Ectodermal cell (in vitro differentiated cells): ENCODE data around the gene LRRC75B.
"Not testable (repeated sequence)": the region's sequence is repeated elsewhere in the genome, so short reads cannot be mapped to it uniquely, and the experiment has no call there.

Experiments
- H3K27ac ChIP-seq: 2 replicates; pipeline ENCODE4 v1.7.0; 2013; ENCODE audit warnings: mild to moderate bottlenecking, low read depth, low read length; ENCODE audit not compliant: insufficient read depth, poor library complexity, severe bottlenecking
- H3K27me3 ChIP-seq: 2 replicates; pipeline ENCODE4 v1.7.0; 2013; ENCODE audit warnings: mild to moderate bottlenecking, low read length; ENCODE audit not compliant: insufficient read depth, control insufficient read depth, poor library complexity, severe bottlenecking
- H3K36me3 ChIP-seq: one replicate; pipeline ENCODE4 v1.7.0; 2013; ENCODE audit warnings: low read length; ENCODE audit not compliant: control insufficient read depth, insufficient read depth
- H3K4me1 ChIP-seq: one replicate; pipeline ENCODE4 v1.7.0; 2013; ENCODE audit warnings: low read length; ENCODE audit not compliant: control insufficient read depth, insufficient read depth
- H3K4me3 ChIP-seq: 2 replicates; pipeline ENCODE4 v1.7.0; 2013; ENCODE audit warnings: low read depth, low read length, control low read depth; ENCODE audit not compliant: insufficient read depth
- H3K9me3 ChIP-seq: 2 replicates; pipeline ENCODE4 v1.7.0; 2013; ENCODE audit warnings: mild to moderate bottlenecking, low read length, moderate library complexity; ENCODE audit not compliant: control insufficient read depth
- WGBS, 2 experiments: methylation state at CpG; one replicate each; pipeline ENCODE4 v1.1.7; 2013; ENCODE audit warnings: missing lambda C conversion rate in 2 of 2; 5-methylcytosine and 5-hydroxymethylcytosine counted together

LRRC75B gene

DNA sequence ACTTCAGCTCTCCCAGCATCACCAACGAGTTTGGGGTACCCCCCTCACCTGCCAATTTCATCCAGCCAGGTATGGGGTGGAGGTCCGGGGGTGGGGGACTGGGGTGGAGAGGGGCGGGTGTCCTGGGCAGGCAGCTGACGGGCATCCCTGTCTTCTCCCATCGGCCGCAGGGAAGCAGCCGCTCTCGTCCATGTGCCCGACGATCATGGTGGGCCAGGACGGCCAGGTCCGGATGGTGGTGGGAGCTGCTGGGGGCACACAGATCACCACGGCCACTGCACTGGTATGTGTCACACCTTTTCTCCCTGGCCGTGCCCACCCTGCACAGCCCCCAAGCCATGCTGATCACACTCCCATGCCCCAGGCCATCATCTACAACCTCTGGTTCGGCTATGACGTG is 35.0 kb upstream of the LRRC75B start:
- not testable (repeated sequence) for H3K36me3 ChIP-seq, H3K27ac ChIP-seq, H3K9me3 ChIP-seq, H3K4me1 ChIP-seq, H3K4me3 ChIP-seq, H3K27me3 ChIP-seq
- WGBS, 2 experiments: 93 to 97% methylated on average over 10 to 12 of the region's 16 CpGs

- not testable (repeated sequence) for H3K4me1 ChIP-seq, H3K4me3 ChIP-seq, H3K27ac ChIP-seq, H3K27me3 ChIP-seq, H3K9me3 ChIP-seq, H3K36me3 ChIP-seq
- WGBS, 2 experiments: 98 to 100% methylated on average over 1 to 2 of the region's 2 CpGs
Measured at GRCh38 chr22:24622596-24622995, 29.7 kb upstream of the LRRC75B start.

- H3K36me3 ChIP-seq, H3K27me3 ChIP-seq, H3K27ac ChIP-seq, H3K4me3 ChIP-seq, H3K9me3 ChIP-seq, H3K4me1 ChIP-seq: not testable (repeated sequence)
- WGBS, 2 experiments: 64 to 72% methylated on average over 4 of the region's 5 CpGs
Measured at GRCh38 chr22:24621244-24621643, 28.4 kb upstream of the LRRC75B start.

- H3K9me3 ChIP-seq, H3K4me3 ChIP-seq, H3K27me3 ChIP-seq, H3K27ac ChIP-seq, H3K4me1 ChIP-seq, H3K36me3 ChIP-seq: not testable (repeated sequence)
- WGBS, 2 experiments: 76 to 83% methylated on average over 15 of the region's 15 CpGs
Measured at GRCh38 chr22:24614794-24615193, 21.9 kb upstream of the LRRC75B start.

DNA sequence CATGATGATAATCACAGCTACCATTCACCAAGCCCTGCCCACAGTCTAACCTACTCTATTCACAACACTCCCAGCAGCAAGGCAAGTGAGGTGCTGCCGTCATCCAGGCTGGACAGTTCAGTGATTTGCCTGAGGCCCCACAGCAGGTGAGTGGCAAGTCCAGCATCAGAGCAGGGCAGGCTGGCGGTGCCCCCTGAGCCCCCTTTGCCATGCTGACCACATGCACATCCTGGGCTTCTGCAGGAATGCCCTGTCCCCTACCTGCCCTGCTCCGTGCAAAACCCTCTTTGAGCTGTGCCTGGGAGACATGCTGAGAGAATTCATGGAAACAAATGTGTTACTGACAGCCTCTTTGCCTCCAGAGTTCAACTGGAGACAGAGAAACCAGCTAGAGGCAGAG is 17.0 kb upstream of the LRRC75B start:
- not testable (repeated sequence) for H3K36me3 ChIP-seq, H3K9me3 ChIP-seq, H3K4me3 ChIP-seq, H3K27me3 ChIP-seq, H3K27ac ChIP-seq, H3K4me1 ChIP-seq
- WGBS, 2 experiments: 83 to 95% methylated on average over 2 to 3 of the region's 3 CpGs

GRCh38 chr22:24608327-24608726 is 15.5 kb upstream of the LRRC75B start:
- H3K4me3 ChIP-seq, H3K9me3 ChIP-seq, H3K36me3 ChIP-seq, H3K4me1 ChIP-seq, H3K27me3 ChIP-seq, H3K27ac ChIP-seq: not testable (repeated sequence)
- 89 to 93% methylated on average over 6 of the region's 6 CpGs for WGBS, 2 experiments

DNA sequence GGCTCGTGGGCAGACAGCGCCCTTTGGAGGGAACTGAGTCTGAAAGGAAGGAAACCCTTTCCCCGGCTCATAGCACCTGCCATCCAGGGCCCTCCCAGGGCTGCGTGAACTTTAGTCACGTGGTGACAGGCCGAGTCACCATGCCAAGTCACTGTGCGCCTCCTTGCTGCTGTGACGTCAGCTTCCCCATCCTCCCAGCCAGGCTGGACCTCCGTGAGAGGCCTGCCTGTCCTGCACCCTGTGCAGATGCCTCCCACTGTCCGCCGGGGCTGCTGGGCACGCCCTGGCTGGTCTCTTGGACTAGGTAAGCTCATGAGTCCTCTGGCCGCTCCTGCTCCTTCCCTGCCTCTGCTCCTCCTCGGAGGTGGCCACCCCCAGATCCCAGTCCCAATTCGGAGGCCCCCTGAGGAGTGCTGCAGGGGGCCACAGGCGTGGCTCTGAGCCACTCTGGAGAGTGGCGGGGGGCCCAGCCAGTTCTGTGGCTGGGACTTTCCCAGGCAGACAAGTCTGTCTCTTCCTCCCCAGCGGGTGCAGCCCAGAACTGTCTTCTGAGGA is 14.6 kb upstream of the LRRC75B start:
- 83 to 86% methylated on average over 18 of the region's 18 CpGs for WGBS, 2 experiments
- not testable (repeated sequence) for H3K9me3 ChIP-seq, H3K4me3 ChIP-seq, H3K36me3 ChIP-seq, H3K27me3 ChIP-seq, H3K4me1 ChIP-seq, H3K27ac ChIP-seq

- not testable (repeated sequence) for H3K9me3 ChIP-seq, H3K27me3 ChIP-seq, H3K36me3 ChIP-seq, H3K4me3 ChIP-seq, H3K4me1 ChIP-seq, H3K27ac ChIP-seq
- 86 to 88% methylated on average over 2 of the region's 2 CpGs for WGBS, 2 experiments
Measured at GRCh38 chr22:24606340-24606739, 13.5 kb upstream of the LRRC75B start.

DNA sequence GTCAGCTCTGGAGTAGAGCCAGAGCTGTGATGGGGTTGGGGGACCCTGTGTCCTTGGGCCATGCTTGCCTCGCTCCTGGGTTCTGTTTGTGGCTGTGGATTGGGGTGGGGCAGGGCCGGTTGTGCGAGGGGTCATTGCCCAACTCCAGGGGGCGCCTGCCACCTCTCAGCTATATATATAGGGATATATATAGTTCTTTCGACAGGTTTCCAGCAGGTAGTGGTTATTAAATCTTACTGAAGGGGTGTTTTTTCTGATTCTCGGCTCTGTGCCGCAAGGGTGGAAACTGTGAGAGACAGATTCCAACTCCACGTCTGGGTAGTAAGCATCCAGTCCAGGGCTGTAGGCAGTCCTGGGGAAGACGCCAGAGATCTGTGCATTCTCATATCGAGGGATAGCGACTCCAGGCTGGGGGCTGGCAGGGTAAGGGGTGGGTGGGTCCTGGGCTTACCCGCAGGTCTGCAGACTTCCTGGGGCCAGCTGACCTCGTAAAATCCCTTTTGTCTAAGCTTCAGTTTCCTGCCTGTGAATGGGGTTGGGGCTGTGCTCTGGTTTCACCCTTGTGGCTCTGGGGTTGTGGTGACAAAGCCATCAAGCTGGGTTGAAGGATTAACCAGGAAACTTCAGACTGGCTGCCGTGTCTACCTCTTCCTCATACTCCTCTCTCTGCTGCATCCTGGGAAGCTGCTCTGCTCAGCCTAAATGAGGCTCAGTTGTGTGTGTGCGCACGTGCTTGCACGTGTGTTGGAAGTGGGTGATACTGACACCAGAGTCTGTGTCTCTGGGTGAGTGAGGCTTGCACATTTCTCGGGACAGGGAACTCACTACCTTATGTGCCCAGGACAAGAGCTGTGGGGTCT is 11.1 kb upstream of the LRRC75B start:
- not testable (repeated sequence) for H3K9me3 ChIP-seq, H3K4me3 ChIP-seq, H3K4me1 ChIP-seq, H3K27ac ChIP-seq, H3K27me3 ChIP-seq, H3K36me3 ChIP-seq
- 41 to 44% methylated on average over 14 of the region's 18 CpGs for WGBS, 2 experiments

DNA sequence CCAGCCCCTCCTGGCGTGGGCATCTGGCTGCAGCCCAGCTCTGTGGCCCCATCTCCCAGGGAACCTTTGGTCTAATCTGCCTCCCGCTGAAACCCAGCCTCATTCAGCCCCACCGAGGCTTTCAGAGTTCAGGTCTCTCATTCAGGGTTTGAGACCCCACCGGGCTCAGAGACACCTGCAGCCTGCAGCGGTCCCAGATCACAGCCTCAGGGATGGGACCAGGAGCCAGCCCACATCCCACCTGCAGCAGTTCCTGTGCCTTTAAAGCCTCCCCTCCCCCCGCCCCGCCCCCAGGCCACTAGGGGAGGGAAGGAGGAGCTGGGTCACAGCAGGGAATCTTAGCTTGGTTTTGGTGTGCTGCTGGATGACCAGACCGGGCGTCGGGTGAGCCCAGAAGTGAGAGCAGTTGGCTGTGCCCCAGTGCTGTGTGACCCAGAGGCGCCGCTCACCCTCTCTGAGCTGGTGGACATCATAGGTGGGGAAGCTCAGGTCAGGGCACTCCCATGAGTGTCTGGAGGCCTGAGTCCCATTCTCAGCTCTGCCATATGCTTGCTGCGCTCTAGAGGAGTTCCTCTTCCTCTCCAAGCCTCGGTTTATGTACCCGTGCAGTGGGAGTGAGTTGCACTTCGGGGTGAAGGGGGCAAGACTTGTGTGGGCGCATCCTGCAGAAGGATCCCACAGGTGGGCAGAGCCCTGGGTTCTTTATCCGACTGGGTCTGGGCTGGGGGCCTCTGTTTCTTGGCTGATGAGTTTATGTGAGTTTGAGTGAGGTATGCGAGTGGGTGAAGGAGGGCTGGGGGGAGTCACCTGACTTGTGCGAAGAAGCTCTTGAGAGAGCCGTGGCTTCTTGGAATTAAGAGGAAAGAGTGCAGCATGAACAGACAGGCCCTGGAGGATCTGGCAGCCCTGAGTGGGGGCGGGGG is 10.2 kb upstream of the LRRC75B start, which contains the start of gene GGT1:
TSS of gene GGT1 (plus strand) at position 347 of the 923 bp plus-strand sequence. CDS start 7,889 bp downstream, outside the sequence.
- H3K4me3 ChIP-seq: not testable (repeated sequence)

More for the DNA sequence above, 10.2 kb upstream of the LRRC75B start, which contains the start of gene GGT1:
- not testable (repeated sequence) for H3K27ac ChIP-seq, H3K4me1 ChIP-seq, H3K27me3 ChIP-seq, H3K9me3 ChIP-seq, H3K36me3 ChIP-seq
- WGBS, 2 experiments: 51 to 56% methylated on average over 18 to 21 of the region's 22 CpGs
